Measurements from ENCODE around the gene ACBD6.

ACBD6 gene

DNA sequence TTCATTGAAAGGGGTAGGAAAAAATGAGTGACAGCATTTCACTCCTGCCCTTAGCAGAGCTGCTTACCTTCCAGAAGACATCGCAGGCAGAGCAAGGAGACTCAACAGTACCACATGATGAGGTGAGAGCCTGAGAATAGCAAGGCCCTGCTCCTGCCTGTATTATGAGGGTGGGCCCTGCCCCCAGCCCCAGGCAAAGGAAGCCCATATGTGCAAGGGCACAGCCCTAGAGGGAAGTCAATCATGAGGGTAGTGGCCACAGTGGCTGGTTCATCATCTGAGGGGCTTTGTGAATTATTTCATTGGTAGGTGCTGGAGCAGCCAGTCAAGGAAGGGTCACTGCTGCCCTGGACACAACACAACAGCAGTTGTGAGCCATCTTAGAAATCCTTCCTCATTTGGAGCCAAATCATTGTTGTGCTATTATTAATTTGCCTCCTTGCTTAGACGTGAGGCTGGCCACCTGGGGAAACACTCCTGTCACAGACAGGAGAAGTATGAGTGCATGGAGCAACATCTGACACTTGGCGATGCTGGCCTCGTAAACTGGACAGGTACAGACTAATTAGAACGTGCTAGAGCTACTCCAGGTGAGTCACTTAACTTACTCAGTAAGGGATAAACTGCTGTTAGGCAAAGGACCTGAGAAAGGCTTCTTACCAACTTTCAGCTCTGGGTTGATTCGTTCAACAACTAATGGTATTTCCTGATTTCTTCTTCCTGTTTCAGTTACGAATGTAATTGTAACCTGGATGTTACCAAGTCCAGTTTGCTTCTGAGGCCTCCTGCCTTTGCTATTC, 22.7 kb upstream of the ACBD6 start:
- no peaks in the 10 kb centered on the region for H3K79me2 ChIP-seq (ENCODE audit: control insufficient read depth, low read length)
- H3K9me2 ChIP-seq (replicated peaks; ENCODE audit: control insufficient read depth, low read length) = no peaks in the 10 kb centered on the region
- H3F3A ChIP-seq (ENCODE audit: control insufficient read depth, insufficient read depth) = no peaks in the 10 kb centered on the region
- no peaks in the 10 kb centered on the region for H3K36me3 ChIP-seq (ENCODE audit: control insufficient read depth, low read length)
- no peak for TF ChIP-seq EZH2phosphoT487 (IDR thresholded peaks at IDR 0.05; ENCODE audit: borderline replicate concordance, low read length)
- TF ChIP-seq, protein P1, sequence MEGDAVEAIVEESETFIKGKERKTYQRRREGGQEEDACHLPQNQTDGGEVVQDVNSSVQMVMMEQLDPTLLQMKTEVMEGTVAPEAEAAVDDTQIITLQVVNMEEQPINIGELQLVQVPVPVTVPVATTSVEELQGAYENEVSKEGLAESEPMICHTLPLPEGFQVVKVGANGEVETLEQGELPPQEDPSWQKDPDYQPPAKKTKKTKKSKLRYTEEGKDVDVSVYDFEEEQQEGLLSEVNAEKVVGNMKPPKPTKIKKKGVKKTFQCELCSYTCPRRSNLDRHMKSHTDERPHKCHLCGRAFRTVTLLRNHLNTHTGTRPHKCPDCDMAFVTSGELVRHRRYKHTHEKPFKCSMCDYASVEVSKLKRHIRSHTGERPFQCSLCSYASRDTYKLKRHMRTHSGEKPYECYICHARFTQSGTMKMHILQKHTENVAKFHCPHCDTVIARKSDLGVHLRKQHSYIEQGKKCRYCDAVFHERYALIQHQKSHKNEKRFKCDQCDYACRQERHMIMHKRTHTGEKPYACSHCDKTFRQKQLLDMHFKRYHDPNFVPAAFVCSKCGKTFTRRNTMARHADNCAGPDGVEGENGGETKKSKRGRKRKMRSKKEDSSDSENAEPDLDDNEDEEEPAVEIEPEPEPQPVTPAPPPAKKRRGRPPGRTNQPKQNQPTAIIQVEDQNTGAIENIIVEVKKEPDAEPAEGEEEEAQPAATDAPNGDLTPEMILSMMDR (IDR thresholded peaks at IDR 0.05; ENCODE audit: low read depth, low read length, poor library complexity, severe bottlenecking) = no peak
- H3K4me3 ChIP-seq (ENCODE audit: low read length) = no peak overlapping the region
- H3K4me1 ChIP-seq (ENCODE audit: control insufficient read depth, low read length) = peaks cover 4% of the 10 kb centered on the region; the same call in 1 of the 2 replicates
- no peaks in the 10 kb centered on the region for H3K27me3 ChIP-seq (ENCODE audit: control insufficient read depth, low read length)
- peak overlapping the region; percentile 33; the same call in 1 of the 2 replicates for H3K4me2 ChIP-seq (ENCODE audit: low read length)
- no peak overlapping the region for H3K27ac ChIP-seq (ENCODE audit: low read depth, low read length)
- no peaks in the 10 kb centered on the region for H3K9me3 ChIP-seq (ENCODE audit: control insufficient read depth, insufficient read depth, low read length)
- H4K20me1 ChIP-seq (ENCODE audit: control insufficient read depth, insufficient read depth, low read depth, low read length) = no peaks in the 10 kb centered on the region

DNA sequence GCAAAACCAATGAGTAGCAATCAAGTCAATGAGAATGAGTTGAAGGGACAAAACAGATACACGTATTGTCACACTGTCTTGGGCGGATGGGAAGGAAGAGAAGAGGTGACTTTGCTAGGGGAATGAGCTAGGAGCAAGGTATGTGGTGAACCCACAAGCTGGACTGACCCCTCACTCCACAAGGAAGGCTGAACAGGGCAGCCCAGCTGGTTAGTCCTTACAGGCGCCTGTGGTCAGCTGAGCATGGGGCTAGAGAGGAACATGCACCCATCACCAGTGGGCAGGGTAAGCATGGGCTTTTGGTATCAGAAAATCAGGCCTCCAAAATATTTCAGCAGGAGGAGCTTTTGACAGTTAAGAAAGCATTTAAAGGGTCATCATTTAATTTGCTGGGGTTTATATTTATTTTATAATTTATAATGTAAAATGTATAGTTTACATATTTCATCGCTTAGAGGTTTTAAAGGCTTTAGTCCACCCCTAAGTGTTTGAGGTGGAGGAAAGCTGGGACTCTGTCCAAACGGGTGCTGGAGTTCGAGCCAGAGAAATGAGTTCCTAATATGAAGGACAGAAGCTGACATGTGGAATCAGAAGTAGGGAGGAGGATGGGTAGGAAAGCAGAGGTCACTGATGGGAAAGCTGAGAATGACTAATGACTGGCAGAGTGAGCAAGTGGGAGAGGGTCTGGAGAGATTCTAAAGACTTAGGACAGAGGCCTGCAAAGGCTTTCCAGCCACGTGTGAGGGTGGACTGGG, 22.0 kb upstream of the ACBD6 start:
- Histone ChIP-seq H3K36me3 (ENCODE audit: control insufficient read depth, low read length) (no peaks in the 10 kb centered on the region), H3F3A (ENCODE audit: control insufficient read depth, insufficient read depth) (no peaks in the 10 kb centered on the region), H3K9me2 (replicated peaks; ENCODE audit: control insufficient read depth, low read length) (no peaks in the 10 kb centered on the region), H3K4me2 (ENCODE audit: low read length) (no peak overlapping the region), H3K4me1 (ENCODE audit: control insufficient read depth, low read length) (peaks cover 4% of the 10 kb centered on the region; the same call in 1 of the 2 replicates), H3K79me2 (ENCODE audit: control insufficient read depth, low read length) (no peaks in the 10 kb centered on the region), H3K9me3 (ENCODE audit: control insufficient read depth, insufficient read depth, low read length) (no peaks in the 10 kb centered on the region), H3K27me3 (ENCODE audit: control insufficient read depth, low read length) (no peaks in the 10 kb centered on the region), H3K4me3 (ENCODE audit: low read length) (no peak overlapping the region), H3K27ac (ENCODE audit: low read depth, low read length) (no peak overlapping the region), H4K20me1 (ENCODE audit: control insufficient read depth, insufficient read depth, low read depth, low read length) (no peaks in the 10 kb centered on the region)
- no peak for TF ChIP-seq EZH2phosphoT487 (IDR thresholded peaks at IDR 0.05; ENCODE audit: borderline replicate concordance, low read length)
- TF ChIP-seq, protein P1 (IDR thresholded peaks at IDR 0.05; ENCODE audit: low read depth, low read length, poor library complexity, severe bottlenecking) = no peak

DNA sequence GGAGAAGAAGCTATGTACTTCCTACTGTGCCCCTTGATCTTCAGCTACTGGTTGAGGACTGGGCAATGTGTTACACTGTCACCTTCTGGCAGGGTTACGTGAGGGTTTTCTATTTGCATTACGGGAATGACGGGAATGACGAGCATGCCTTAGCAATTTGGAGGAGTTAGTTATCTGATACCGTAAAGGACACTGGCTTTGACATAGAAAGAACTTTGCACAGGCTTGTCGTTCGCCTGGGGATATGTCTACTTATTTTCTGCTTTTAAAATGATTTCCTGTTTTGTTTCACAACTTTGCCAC, 19.8 kb upstream of the ACBD6 start:
- Histone ChIP-seq H3K9me3 (ENCODE audit: control insufficient read depth, insufficient read depth, low read length) (no peaks in the 10 kb centered on the region), H3K4me1 (ENCODE audit: control insufficient read depth, low read length) (peaks cover 4% of the 10 kb centered on the region; the same call in 1 of the 2 replicates), H3K36me3 (ENCODE audit: control insufficient read depth, low read length) (no peaks in the 10 kb centered on the region), H3K9me2 (replicated peaks; ENCODE audit: control insufficient read depth, low read length) (no peaks in the 10 kb centered on the region), H3K79me2 (ENCODE audit: control insufficient read depth, low read length) (no peaks in the 10 kb centered on the region), H4K20me1 (ENCODE audit: control insufficient read depth, insufficient read depth, low read depth, low read length) (no peaks in the 10 kb centered on the region), H3F3A (ENCODE audit: control insufficient read depth, insufficient read depth) (no peaks in the 10 kb centered on the region), H3K27ac (ENCODE audit: low read depth, low read length) (no peak overlapping the region), H3K4me2 (ENCODE audit: low read length) (no peak overlapping the region), H3K27me3 (ENCODE audit: control insufficient read depth, low read length) (no peaks in the 10 kb centered on the region), H3K4me3 (ENCODE audit: low read length) (no peak overlapping the region)
- TF ChIP-seq EZH2phosphoT487 (IDR thresholded peaks at IDR 0.05; ENCODE audit: borderline replicate concordance, low read length) = no peak
- TF ChIP-seq, protein P1 (IDR thresholded peaks at IDR 0.05; ENCODE audit: low read depth, low read length, poor library complexity, severe bottlenecking) = no peak

Measured in DOHH2 (cell line).